Pancreas (tissue), 10 donors: ENCODE data around the gene DPM2. TPM values are rescaled to one million over a fixed set of nuclear protein-coding genes. Genes with fewer than 3 reads are reported as not detected.

Experiments
- ATAC-seq, 4 donors: fragments of 200-7000 bp; cut with Tn5 transposase; one replicate each; pipeline versions ENCODE4 v1.8.0 to v1.9.1; 2020; ENCODE audit warnings: mild to moderate bottlenecking in 4 of 4, moderate library complexity in 4 of 4
- DNase-seq, 6 donors: peaks; one replicate each; pipeline ENCODE4 v3.0.0-alpha.2; 2020
- FAIRE-seq: peaks from 2 replicates; lab custom pipeline; 2012; peaks lifted over from hg19 to GRCh38; lab: Jason Lieb, UNC
- H3K27ac ChIP-seq, 4 donors: fragments of 200-600 bp; sonication (generic); 1 replicate in 3 of 4; 2 replicates in 1 of 4; pipeline versions ENCODE4 v1.5.0 to v1.8.0; 2020
- H3K27me3 ChIP-seq, 4 donors: fragments of 200-600 bp; one replicate each; pipeline ENCODE4 v1.8.0; 2021
- H3K36me3 ChIP-seq, 3 donors: fragments of 200-600 bp; sonication (generic) in 1 of 3; one replicate each; pipeline versions ENCODE4 v1.5.0 to v1.8.0; 2020 to 2021
- H3K4me1 ChIP-seq, 3 donors: fragments of 200-600 bp; one replicate each; pipeline ENCODE4 v1.8.0; 2021
- H3K4me3 ChIP-seq, 4 donors: fragments of 200-600 bp; sonication (generic) in 2 of 4; one replicate each; pipeline versions ENCODE4 v1.5.0 to v1.8.0; 2020 to 2021
- H3K9me3 ChIP-seq, 4 donors: fragments of 200-600 bp; one replicate each; pipeline ENCODE4 v1.8.0; 2021
- CTCF ChIP-seq, 4 donors: fragments of 200-600 bp; sonication (generic) in 3 of 4; IDR thresholded peaks; one replicate each; pipeline versions ENCODE4 v1.5.0 to v1.8.0; 2021; ENCODE audit warnings: antibody characterized with exemption in 4 of 4
- WGBS, 2 donors: extraction: QIAGEN DNeasy Blood & Tissue Kit; methylation state at CpG; one replicate each; pipeline ENCODE4 v1.1.7; 2013; 5-methylcytosine and 5-hydroxymethylcytosine counted together
- intact Hi-C, 3 donors: fragments of 100-400 bp; cut with DNase I; formaldehyde crosslinking; loops; one replicate each; pipeline versions ENCODE4 v1.11.1 to v1.14.2; 2022
- polyA plus RNA-seq, 2 donors: library from polyadenylated mRNA; stranded (reverse); fragments of 200-250 nt; gene quantifications; one replicate each; pipeline ENCODE4 v1.2.3, GENCODE V29; 2013
- total RNA-seq, 6 donors: library from RNA; stranded (reverse); fragmentation: NEBNext Ultra II Directional in 4 of 6; extraction: Animal tissue kit (Norgen Biotek cat#: 25700) in 4 of 6; gene quantifications; one replicate each; pipeline versions ENCODE4 v1.2.1 to v1.2.4, GENCODE V29; 2021 to 2023
- donor health status: healthy with polysubstance abuse.
- donor health status: DM: no; HTN: no; CAD: no; lungs with moderate emphysema.
- donor health status: DM: no; HTN: no; CAD: no.
- donor health status: control.
- donor health status: control.
- donor health status: Bipolar disorder and iron deficiency.
- donor health status: DM: yes; HTN: yes; CAD: no.
- donor health status: DM: no; HTN: no; CAD: no.
- donor health status: DM: no; HTN: no; CAD: no.
- donor health status: DM: yes; HTN: yes; CAD: no.

DPM2 gene
- total and polyA plus RNA-seq, 8 donors: 19.6 to 56.8 (median 27.8) TPM

DNA sequence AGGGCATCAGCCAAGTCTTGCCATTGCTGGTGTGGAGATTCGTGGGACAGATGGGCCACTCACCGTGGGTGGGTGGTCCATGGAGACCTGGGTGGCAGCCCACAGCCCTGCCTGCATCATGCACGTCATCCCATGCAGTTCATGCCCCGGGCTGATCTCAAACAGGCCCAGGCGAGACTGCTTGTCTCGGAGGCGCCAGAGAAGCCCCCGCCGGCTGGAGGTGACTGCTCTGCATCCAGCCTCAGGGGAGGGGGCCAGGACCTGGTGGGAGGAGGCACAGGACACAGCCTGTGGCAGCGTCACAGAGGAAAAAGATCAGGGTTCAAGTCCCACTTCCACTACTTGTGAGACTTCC lies 8.1 kb downstream of the DPM2 start:
- intact Hi-C loops: loop anchor here in 1 of 3 donors (10.0 kb wide), 1 partner anchor 335 kb away; no protein-coding TSS in a partner anchor
- Histone ChIP-seq H3K27ac (no peak overlapping the region), H3K9me3 (no peaks in the 10 kb centered on the region), H3K4me1 (peaks cover 0 to 12% (median 4%) of the 10 kb centered on the region in 3 donors), H3K36me3 (no peaks in the 10 kb centered on the region), H3K4me3 (no peak overlapping the region), H3K27me3 (no peaks in the 10 kb centered on the region)
- DNase-seq: peak in 1 of 6 donors; percentile 77
- 77 to 84% methylated on average over 10 of the region's 10 CpGs for WGBS, 2 donors
- TF ChIP-seq CTCF (IDR thresholded peaks at IDR 0.05): no peak
- no peak for FAIRE-seq
- ATAC-seq: no peak

GRCh38 chr9:127928676-127929624 lies 8.7 kb downstream of the DPM2 start:
- H3K27me3 ChIP-seq: no peaks in the 10 kb centered on the region
- intact Hi-C loops: loop anchor here in 1 of 3 donors (10.0 kb wide), 1 partner anchor 334 kb away; no protein-coding TSS in a partner anchor
- H3K36me3 ChIP-seq: no peaks in the 10 kb centered on the region
- ATAC-seq (no peak), DNase-seq (no peak), FAIRE-seq (no peak)
- no peaks in the 10 kb centered on the region for H3K9me3 ChIP-seq
- peaks cover 0 to 12% (median 4%) of the 10 kb centered on the region in 3 donors for H3K4me1 ChIP-seq
- WGBS, 2 donors: 74 to 79% methylated on average over 11 of the region's 11 CpGs
- no peak for TF ChIP-seq CTCF (IDR thresholded peaks at IDR 0.05)
- no peak overlapping the region for H3K27ac ChIP-seq
- no peak overlapping the region for H3K4me3 ChIP-seq

GRCh38 chr9:127927988-127928675 lies 9.5 kb downstream of the DPM2 start:
- FAIRE-seq: no peak
- H3K36me3 ChIP-seq: no peaks in the 10 kb centered on the region
- peak in 2 of 6 donors; percentile 63 to 73 for DNase-seq
- H3K9me3 ChIP-seq: no peaks in the 10 kb centered on the region
- H3K27ac ChIP-seq: no peak overlapping the region
- intact Hi-C loops: loop anchor here in 1 of 3 donors (10.0 kb wide), 1 partner anchor 333 kb away; no protein-coding TSS in a partner anchor
- peaks cover 0 to 12% (median 4%) of the 10 kb centered on the region in 3 donors for H3K4me1 ChIP-seq
- ATAC-seq: peak; percentile 23 to 50 (median 36)
- H3K27me3 ChIP-seq: no peaks in the 10 kb centered on the region
- peak overlapping the region in 2 of 4 donors; percentile 31 to 42 for H3K4me3 ChIP-seq
- TF ChIP-seq CTCF (IDR thresholded peaks at IDR 0.05): no peak
- WGBS, 2 donors: 21 to 34% methylated on average over 23 to 24 of the region's 24 CpGs

DNA sequence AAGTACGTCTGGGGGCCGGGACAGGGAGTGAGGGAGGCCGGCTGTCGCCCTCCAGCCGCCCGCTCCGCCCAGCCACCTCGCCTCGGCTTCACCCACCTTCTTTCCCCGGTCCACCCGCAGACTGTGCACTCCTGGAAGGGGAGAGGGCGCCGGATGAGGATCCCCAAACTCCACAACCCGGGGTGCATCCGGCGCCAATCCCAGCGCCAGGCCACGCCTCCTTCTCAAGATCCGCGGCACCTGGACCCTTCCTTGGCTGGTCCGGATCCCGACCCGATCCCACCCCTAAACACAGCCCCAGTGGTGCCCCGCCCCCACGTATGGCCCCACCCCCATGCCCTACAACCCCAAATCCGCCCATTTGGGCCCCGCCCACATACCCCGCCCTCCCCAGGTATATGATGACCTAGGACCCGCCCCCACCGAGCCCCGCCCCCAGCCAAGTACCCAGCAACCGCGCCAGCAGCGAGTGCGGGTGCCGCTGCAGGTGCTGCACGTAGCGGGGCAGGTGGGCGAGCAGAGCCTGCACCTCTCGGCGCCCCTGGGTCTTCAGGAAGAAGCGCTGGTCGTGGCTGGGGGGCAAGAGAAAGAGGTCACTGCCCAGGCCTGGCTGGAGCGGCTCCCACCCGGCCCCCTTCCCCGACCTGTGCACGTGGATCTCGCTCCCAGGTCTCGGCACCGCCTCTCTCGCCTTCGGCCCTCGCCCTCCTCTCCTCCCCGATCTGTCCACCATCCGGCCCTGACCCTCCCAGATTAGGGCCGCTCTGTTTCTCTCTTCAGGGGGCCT lies 10.3 kb downstream of the DPM2 start:
- H3K27me3 ChIP-seq: no peaks in the 10 kb centered on the region
- H3K27ac ChIP-seq: no peak overlapping the region

More for the DNA sequence above, 10.3 kb downstream of the DPM2 start:
- no peaks in the 10 kb centered on the region for H3K36me3 ChIP-seq
- peak; percentile 62 to 80 (median 66) for ATAC-seq
- peaks cover 0 to 12% (median 4%) of the 10 kb centered on the region in 3 donors for H3K4me1 ChIP-seq
- intact Hi-C loops: loop anchor here in 1 of 3 donors (10.0 kb wide), 1 partner anchor 333 kb away; no protein-coding TSS in a partner anchor
- no peak for FAIRE-seq
- no peaks in the 10 kb centered on the region for H3K9me3 ChIP-seq
- WGBS, 2 donors: 3 to 6% methylated on average over 39 to 56 of the region's 56 CpGs
- TF ChIP-seq CTCF (IDR thresholded peaks at IDR 0.05): no peak
- H3K4me3 ChIP-seq: peak overlapping the region in 2 of 4 donors; percentile 31 to 42
- peak; percentile 71 to 87 (median 82) for DNase-seq
